ENCODE results near the gene MBL2. TPM values are rescaled to one million over a fixed set of nuclear protein-coding genes. Genes with fewer than 3 reads are reported as not detected.

MBL2 gene
- polyA plus RNA-seq, 1 donor (not counting 4 experiments of a cell fraction or from before 2014, with no cell fraction given): not detected

DNA sequence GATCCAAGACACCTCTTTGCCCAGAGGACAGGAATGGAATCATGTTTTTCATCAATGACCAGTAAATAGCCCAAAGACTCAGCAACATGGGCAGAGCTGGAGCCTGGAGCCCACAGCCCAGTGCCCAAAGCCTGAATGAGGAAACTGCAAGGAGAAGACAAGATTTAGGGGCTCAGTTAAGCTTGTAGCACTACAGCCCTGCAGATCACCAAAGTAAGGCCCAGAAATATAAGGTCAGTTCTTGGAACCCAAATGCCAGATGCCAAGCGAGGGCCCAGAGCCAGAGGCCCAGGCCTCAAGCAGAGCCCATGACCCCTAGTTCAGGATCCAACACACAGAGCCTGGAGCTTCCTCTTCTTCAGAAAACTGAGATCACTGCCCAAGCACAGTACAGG lies 32.4 kb downstream of the MBL2 start:
- Histone ChIP-seq H2AFZ (ENCODE audit: control insufficient read depth, low read length) (no peak overlapping the region), H3K9me3 (ENCODE audit: control insufficient read depth, low read depth, low read length) (no peaks in the 10 kb centered on the region), H3K79me2 (ENCODE audit: control insufficient read depth, insufficient read depth, low read length) (no peaks in the 10 kb centered on the region), H3K27me3 (ENCODE audit: control insufficient read depth, extremely low read depth, insufficient read depth, low read length) (no peaks in the 10 kb centered on the region), H4K20me1 (ENCODE audit: control insufficient read depth, extremely low read depth, insufficient read depth, low read length) (no peaks in the 10 kb centered on the region), H3K27ac (ENCODE audit: control insufficient read depth, insufficient read depth, low read length) (no peak overlapping the region), H3K4me3 (ENCODE audit: control insufficient read depth in 2 of 3, extremely low read depth in 1 of 3, insufficient read depth in 2 of 3, low read depth in 1 of 3, low read length in 3 of 3) (no peak overlapping the region), H3K9ac (ENCODE audit: control insufficient read depth, extremely low read depth, insufficient read depth, low read length) (no peak overlapping the region), H3K4me2 (ENCODE audit: control insufficient read depth, extremely low read depth, insufficient read depth, low read depth, low read length) (no peak overlapping the region), H3K36me3 (ENCODE audit: control insufficient read depth in 2 of 2, extremely low read depth in 1 of 2, insufficient read depth in 2 of 2, low read length in 2 of 2) (no peaks in the 10 kb centered on the region), H3K9me1 (ENCODE audit: control insufficient read depth, extremely low read depth, insufficient read depth, low read length) (no peaks in the 10 kb centered on the region), H3K4me1 (ENCODE audit: control insufficient read depth, extremely low read depth, insufficient read depth, low read length) (no peaks in the 10 kb centered on the region)
- dilution Hi-C loops (cut with MboI; ENCODE audit: extremely low pct_ligation_motif_present, low sequenced_read_pairs): no loop called here
- DNase-seq (ENCODE audit: low read depth, low spot score) (no peak), FAIRE-seq (no peak)
- TF ChIP-seq CTCF (optimal IDR thresholded peaks at IDR 0.05 in 1 of 3, IDR thresholded peaks at IDR 0.05 in 1 of 3, conservative IDR thresholded peaks at IDR 0.05 in 1 of 3; ENCODE audit: extremely low read depth in 1 of 3, insufficient read depth in 2 of 3, low read length in 3 of 3) (no peak), EZH2 (IDR thresholded peaks at IDR 0.05; ENCODE audit: low read length) (no peak)

GRCh38 chr10:52739380-52740154 lies 33.0 kb downstream of the MBL2 start:
- no peaks in the 10 kb centered on the region for H3K36me3 ChIP-seq (ENCODE audit: control insufficient read depth in 2 of 2, extremely low read depth in 1 of 2, insufficient read depth in 2 of 2, low read length in 2 of 2)

More at GRCh38 chr10:52739380-52740154, 33.0 kb downstream of the MBL2 start:
- Histone ChIP-seq H3K4me3 (ENCODE audit: control insufficient read depth in 2 of 3, extremely low read depth in 1 of 3, insufficient read depth in 2 of 3, low read depth in 1 of 3, low read length in 3 of 3) (no peak overlapping the region), H3K4me2 (ENCODE audit: control insufficient read depth, extremely low read depth, insufficient read depth, low read depth, low read length) (no peak overlapping the region), H3K27ac (ENCODE audit: control insufficient read depth, insufficient read depth, low read length) (no peak overlapping the region), H3K79me2 (ENCODE audit: control insufficient read depth, insufficient read depth, low read length) (no peaks in the 10 kb centered on the region), H3K4me1 (ENCODE audit: control insufficient read depth, extremely low read depth, insufficient read depth, low read length) (no peaks in the 10 kb centered on the region), H3K9ac (ENCODE audit: control insufficient read depth, extremely low read depth, insufficient read depth, low read length) (no peak overlapping the region), H4K20me1 (ENCODE audit: control insufficient read depth, extremely low read depth, insufficient read depth, low read length) (no peaks in the 10 kb centered on the region), H2AFZ (ENCODE audit: control insufficient read depth, low read length) (no peak overlapping the region), H3K9me1 (ENCODE audit: control insufficient read depth, extremely low read depth, insufficient read depth, low read length) (no peaks in the 10 kb centered on the region), H3K9me3 (ENCODE audit: control insufficient read depth, low read depth, low read length) (no peaks in the 10 kb centered on the region), H3K27me3 (ENCODE audit: control insufficient read depth, extremely low read depth, insufficient read depth, low read length) (no peaks in the 10 kb centered on the region)
- TF ChIP-seq EZH2 (IDR thresholded peaks at IDR 0.05; ENCODE audit: low read length): no peak
- TF ChIP-seq CTCF (optimal IDR thresholded peaks at IDR 0.05 in 1 of 3, IDR thresholded peaks at IDR 0.05 in 1 of 3, conservative IDR thresholded peaks at IDR 0.05 in 1 of 3; ENCODE audit: extremely low read depth in 1 of 3, insufficient read depth in 2 of 3, low read length in 3 of 3): no peak
- FAIRE-seq (no peak), DNase-seq (ENCODE audit: low read depth, low spot score) (no peak)
- dilution Hi-C loops (cut with MboI; ENCODE audit: extremely low pct_ligation_motif_present, low sequenced_read_pairs): no loop called here
